Mammary epithelial cell (primary cell): ENCODE results near the gene TSPAN5.

Experiments used
- EZH2 ChIP-seq: IDR thresholded peaks from 2 replicates; pipeline ENCODE4 v1.6.1; 2012; ENCODE audit warnings: low read length, inconsistent platforms, borderline replicate concordance
- TF ChIP-seq, protein P1 (sequence below), 2 donors: IDR thresholded peaks in 1 of 2; conservative IDR thresholded peaks in 1 of 2; 2 replicates each; pipeline ENCODE4 v1.5.1; 2011 to 2012; ENCODE audit warnings: inconsistent platforms in 2 of 2, low read length in 2 of 2, mild to moderate bottlenecking in 2 of 2, control low read depth in 1 of 2, low read depth in 1 of 2; ENCODE audit not compliant: insufficient read depth in 1 of 2; ENCODE audit errors: extremely low read depth in 1 of 2

DNA sequence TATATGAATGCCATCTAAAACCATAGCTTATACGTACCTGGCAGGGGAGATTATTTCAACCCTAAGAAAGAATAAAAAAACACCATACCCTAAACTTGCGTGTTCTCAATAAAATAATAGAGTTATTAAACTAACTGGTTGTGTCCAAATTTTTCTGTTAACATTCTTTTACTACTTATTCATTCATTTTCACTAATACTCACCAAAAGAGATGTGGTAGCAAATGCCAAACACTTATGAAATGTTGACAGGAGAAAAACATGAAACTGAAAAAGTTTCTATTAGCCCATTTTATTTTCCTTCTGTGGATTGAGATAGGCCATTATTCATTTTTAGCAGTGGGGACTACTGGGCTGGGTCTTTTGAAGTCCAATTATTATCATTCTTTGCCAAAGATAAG lies 102.0 kb downstream of the TSPAN5 start:
- TF ChIP-seq, protein P1, sequence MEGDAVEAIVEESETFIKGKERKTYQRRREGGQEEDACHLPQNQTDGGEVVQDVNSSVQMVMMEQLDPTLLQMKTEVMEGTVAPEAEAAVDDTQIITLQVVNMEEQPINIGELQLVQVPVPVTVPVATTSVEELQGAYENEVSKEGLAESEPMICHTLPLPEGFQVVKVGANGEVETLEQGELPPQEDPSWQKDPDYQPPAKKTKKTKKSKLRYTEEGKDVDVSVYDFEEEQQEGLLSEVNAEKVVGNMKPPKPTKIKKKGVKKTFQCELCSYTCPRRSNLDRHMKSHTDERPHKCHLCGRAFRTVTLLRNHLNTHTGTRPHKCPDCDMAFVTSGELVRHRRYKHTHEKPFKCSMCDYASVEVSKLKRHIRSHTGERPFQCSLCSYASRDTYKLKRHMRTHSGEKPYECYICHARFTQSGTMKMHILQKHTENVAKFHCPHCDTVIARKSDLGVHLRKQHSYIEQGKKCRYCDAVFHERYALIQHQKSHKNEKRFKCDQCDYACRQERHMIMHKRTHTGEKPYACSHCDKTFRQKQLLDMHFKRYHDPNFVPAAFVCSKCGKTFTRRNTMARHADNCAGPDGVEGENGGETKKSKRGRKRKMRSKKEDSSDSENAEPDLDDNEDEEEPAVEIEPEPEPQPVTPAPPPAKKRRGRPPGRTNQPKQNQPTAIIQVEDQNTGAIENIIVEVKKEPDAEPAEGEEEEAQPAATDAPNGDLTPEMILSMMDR (conservative IDR thresholded peaks at IDR 0.05 in 1 of 2, IDR thresholded peaks at IDR 0.05 in 1 of 2; ENCODE audit: extremely low read depth in 1 of 2, insufficient read depth in 1 of 2, low read depth in 1 of 2, low read length in 2 of 2): no peak
- TF ChIP-seq EZH2: no peak
